Stimulated activated CD4-positive, alpha-beta T cell treated with anti-CD3 and anti-CD28 coated beads, Interleukin-4, amount 100 ng/mL, for 4 hours (primary cell): ENCODE results near the gene HAUS3.
"Not testable (repeated sequence)": the region's sequence is repeated elsewhere in the genome, so short reads cannot be mapped to it uniquely, and the experiment has no call there.

Source experiments
- DNase-seq, 2 experiments: peaks; one replicate each; pipeline ENCODE4 v3.0.0-alpha.2; 2020

Gene HAUS3

DNA sequence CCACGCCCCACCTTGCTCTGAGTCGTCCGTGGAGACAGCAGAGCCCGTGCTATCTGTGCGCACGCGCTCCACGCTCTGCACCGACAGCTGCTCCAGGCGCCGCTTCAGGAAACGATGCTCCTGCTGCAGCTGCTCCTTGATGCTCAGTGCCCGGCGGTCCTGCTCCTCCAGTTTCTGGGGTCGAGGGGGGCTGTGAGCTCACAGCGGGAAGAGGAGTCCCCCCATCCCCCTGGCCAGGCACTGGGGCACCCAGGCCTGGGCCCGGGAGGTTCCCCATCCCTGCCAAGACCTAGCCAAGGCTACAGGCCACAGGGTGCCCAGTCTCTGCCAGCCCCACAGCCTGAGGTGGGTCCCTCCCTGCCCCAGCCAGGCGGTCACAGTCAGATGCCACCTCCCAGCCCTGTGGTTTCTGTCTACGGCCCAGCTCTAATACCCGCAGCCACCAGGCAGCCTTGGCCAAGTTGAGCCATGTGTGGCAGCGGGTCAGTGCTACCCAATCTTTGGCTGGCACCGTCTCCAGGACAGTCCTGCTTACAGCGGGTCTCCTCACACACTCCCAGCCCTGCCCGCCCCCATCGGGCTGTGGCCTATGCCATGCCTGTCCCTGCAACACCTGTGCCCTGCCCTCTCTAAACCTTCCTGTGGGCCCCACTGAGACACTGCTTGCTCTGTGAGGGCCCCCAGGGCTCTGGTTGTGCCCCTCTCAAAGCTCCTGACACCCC is 9.3 kb upstream of the HAUS3 start:
- DNase-seq, result peak in 1 of 2 experiments; percentile 0

DNA sequence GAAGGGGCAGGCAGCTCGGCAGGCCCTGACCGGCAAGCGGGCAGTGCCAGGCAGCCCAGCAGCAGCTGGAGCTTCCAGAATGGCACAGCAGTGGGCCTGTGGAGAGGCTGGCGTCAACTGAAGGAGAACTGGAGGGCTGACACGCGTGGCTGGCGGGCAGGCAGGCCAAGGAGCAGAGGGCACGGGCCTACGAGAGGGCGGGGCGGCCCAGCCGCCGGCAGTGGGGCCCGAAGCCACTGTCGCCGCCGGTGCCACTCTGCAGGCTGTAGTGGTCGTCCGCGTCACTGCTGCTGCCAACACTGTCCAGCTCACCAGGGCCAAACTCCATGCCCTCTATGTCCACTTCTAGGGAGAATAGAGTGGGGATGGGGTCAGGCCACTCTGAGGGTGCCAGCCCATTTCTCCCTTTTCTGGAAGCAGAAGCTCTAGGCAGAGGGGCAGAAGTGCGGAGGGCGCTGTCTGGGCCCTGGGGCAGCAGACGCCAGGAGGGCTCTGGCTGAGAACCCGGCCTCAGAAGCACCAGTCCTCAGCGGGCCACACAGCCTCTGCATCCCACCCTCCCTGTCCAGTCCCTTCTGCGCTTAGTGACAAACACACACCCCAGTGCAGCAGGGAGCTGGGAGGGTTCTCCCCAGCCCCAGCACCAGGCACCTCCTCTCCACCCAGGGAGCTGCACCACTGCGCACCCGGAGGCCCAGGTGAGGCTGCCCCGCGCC is 8.6 kb upstream of the HAUS3 start:
- DNase-seq, result no peak

DNA sequence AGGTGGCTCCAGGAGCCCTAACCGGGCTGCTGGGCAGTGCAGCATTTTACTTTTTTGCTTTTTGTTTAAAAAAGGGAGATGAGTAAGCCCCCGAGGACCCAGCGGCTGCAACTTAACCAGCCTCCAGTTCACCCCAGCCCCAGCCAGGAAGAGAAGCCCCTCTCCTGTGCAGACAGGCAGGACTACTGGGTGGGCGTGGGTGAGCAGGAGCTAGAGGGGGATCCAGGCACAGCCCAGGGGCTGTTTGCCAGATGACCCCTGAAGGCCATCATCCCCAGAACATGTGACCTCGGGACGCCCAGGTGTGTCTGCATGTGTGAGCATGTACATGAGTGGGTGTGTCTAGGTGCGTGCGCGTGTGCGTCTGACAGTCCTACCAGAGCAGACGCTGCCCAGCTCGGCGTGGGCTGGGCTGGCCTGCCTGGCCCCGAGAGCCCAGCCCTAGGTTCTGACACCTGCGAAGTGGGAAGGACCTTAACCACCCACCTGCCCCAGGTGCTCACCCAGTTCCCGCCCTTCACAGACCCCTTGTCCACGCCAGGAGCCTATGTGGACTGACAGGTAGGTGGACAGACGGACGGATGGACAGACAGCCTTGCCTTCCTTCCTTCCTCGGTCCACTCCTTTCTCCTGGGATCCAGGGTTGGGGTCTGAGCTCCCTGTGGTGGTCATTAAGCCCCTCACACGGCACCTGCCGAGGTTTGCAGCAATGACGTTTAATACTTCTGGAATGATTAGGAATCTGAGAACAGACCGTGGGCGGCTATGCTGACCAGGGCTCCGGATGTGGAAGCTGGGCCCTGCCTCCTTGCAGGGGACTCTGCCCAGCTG is 7.8 kb upstream of the HAUS3 start:
- no peak for DNase-seq

DNA sequence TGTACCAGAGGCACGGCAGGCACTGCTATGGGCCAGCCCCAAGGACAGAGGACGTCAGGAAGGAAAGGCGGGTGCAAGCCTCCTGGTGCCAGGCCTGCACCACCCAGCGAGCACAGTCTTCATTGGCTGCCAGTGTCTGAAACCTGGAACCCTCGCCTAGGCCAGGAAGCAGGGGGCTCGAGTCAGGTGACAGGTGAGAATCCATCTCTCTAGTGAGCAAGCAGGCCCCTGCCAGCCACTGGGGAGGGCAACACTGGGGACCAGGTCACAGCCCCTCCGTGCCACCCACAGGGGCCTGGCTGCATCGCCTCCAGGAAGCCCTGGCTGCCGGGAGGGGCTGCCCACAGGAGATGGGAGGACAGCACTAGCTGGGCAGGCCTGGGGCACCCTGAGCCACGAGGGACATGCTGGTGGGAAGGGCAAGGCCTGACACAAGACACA is 6.9 kb upstream of the HAUS3 start:
- DNase-seq, result no peak

DNA sequence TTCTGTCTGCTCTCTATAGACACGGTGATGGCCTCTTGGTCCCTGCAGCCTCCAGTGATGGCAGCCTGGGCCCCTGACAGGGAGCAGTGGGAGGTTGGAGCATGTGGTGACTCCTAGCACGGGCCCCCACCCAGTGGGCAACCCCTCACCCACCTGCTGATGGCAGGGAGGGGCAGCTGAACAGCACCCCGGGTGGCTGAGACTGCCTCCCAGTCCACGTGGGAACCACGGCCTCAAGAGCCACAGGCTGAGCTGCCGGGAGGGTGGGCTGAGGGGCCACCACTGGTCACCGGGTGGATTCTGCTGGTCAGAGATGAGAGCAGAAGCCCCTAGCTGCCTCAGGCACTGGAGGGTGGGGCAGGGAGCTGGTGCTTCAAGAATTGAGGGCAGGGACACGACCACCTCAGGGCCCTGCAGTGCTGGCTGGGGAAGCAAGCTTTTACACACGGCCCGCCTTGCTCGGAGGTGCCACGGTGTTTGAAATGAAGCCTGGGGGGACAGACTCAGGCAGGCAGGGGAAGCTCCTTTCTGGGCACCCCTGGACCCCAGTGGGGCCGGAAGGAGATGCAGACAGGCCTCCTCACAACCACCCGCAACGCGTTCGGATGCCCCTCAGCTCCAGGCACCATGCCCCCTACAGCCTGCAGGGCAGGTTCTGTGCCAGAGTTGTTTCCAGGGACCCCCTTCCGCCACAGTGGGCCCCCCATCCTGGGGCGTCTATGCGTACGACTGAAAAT is 6.3 kb upstream of the HAUS3 start:
- DNase-seq, result no peak

DNA sequence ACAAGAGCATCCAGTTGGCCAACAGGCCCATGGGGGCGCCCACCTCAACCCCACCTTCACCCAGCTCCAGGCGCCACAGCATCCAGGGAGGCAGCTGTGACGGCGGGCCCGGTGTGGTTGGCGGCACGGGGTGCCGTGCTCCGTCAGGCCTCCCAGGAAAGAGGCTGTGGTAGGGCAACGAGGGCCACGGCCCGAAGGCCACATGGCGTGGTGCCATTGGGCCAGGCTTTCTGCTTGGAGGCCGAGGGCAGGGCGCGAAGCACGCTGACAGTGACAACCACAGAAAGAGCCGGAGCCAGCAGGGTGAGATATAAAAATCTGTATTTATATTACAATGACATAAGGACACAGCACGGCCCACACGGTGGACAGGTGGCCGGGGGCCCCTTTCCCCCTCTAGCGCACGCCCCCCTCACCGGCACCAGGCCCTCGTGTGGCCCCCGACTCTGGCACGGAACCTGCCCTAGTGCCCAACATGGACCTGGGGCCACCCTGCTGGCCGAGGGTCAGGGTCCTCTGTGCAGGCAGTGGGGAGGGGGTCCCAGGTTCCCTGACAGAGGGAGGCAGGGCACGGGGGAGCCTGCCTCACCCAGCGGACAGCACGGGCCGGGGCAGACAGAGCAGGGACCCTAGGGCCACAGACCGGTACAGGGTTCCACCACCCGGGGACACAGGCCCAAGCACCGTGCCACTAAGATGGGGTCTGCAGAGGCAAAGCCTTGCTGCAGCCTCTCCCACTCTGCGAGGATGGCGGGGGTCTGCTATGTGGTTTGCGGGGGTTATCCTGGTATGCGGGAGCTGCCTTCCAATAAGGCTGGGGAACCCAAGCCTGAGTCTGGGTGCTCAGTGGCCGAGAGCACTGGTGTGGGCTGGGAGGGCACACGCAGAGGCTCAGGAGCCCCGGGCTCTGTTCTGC is 5.5 kb upstream of the HAUS3 start:
- no peak for DNase-seq

DNA sequence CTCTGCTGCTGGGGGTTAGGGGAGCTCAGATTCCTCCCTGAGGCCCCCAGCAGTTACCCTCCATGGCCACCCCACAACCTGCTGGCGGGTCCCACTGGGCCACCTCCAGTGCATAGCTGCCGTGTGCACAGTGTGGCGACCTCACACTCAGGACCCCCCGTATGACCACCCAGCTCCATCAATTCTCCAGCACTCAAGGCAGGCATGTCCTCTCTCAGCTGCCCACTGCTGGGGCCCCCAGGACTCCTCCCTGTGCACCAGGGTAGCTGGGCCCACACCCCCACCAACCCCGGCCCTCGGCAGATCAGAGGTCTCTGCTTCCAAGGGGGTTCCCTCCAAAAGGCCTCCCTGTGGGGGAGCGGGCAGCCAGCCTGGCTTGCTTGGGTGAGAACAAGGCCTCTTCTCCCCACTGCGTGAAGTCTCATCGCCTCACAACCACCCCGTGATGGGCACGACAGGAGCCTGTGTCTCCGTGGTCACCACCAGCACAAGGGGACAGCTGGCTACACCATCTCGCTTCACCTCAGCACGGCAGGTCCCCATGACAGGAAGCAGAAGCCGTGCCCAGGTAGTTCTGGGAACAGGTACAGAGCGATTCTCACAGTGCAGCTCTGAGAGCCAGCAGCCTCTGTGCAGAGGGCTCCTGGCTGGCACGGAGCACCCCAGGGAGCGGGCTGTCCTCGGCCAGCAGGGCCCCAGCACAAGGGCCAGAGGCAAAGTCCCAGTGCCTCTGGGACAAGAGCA is 4.6 kb upstream of the HAUS3 start:
- no peak for DNase-seq

DNA sequence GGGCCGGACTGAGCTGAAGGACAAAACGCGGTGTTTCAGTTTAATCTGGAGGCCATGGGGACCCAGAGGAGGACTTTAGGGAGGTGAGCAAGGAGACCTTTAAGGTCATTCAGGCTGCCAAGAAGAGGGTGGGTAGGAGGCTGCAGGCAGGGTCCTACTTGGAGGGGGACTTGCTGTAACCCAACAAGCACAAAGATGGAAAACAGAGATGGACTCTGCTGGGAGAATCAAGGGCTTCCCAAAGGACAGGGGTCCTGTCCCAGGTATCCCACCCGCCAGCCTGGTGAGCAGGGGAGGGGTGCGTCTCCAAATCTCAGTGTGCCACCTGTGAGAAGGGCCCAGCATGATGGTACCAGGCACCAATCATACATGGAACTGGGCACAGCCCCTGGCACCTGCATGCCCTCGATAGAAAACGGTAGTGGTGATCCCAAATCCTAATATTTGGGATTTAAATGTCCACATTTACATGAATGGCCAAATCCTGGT is 3.9 kb upstream of the HAUS3 start:
- no peak for DNase-seq

DNA sequence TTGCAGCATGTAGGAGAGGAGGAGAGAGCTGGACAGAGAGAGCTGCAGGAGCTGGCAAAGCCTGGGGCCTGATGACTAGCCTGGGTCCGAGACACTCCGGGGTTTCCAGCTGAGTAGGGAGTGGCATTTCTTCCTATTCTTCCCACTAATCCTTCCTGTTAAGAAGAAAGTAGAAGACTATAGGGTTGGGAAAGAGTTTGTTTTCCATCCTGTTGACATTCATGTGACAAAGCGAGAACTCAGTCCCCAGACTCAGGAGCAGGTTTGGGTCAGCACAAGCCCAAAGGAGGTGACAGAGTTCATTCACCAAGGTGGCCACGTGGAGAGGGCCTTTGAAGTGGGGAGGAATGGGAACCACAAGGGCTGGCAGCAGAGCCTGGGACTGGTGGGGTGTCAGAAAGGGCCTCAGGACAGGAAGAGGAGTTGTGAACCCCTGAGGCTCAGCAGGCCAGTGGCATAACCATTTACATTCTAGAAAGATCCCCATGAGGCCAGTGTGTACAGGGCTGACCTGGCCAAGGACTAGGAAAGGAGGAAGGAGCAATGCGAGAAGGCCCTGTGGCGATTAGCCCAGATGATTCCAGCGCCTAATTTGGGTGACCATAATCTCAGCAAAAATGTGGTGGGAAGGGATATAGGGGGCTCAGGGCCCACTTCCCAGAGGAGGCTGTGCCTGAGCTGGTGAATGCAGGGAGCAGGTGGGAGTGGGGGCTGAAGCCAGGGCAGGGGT is 3.3 kb upstream of the HAUS3 start:
- peak in 1 of 2 experiments; percentile 1 for DNase-seq

DNA sequence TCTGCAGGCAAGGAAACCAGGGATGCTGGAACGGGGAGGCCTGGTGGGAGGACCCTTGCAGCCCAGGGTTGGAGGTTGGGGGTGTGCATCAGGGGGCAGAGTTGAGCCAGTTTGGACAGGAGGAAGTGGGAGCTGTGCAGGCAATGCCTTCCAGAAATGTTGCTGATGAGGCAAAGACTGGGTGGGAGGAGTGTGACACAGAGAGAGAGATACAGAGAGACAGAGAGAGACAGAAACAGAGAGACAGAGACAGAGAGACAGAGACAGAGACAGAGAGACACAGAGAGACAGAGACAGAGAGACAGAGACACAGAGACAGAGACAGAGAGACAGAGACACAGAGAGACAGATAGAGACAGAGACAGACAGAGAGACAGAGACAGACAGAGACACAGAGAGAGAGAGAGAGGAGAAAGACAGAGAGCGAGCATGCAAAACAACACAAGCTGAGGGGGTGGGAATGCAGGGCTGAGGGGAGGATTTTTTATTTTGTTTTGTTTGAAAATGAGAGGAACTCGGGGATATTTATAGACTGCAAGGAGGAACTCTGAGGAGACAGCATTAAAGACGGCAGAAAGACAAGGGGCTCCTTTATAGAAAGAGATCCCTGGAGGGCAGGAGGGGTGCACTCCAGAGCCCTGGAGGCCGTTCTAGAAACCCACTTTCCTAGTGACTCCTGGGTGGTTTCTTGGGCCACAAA is 1.9 kb upstream of the HAUS3 start:
- no peak for DNase-seq

DNA sequence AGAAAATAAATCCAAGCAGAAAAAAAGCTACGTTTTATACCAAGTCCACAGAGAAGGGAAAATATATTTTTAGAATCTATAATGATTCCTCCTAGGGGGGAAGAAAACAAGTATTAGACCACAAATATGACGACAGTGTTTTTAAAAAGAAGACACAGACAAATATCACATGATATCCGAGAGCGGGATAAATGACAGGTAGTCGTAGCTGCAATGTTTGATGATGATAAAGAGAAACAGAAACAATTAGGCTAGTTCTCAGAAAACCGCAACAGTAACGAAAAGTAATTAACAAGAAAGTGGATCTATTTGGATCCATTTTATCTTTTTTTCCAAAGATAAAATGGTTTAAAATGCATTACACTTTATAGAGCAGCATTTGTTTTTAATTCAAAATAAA is 918 bp downstream of the HAUS3 start:
- DNase-seq, result no peak

DNA sequence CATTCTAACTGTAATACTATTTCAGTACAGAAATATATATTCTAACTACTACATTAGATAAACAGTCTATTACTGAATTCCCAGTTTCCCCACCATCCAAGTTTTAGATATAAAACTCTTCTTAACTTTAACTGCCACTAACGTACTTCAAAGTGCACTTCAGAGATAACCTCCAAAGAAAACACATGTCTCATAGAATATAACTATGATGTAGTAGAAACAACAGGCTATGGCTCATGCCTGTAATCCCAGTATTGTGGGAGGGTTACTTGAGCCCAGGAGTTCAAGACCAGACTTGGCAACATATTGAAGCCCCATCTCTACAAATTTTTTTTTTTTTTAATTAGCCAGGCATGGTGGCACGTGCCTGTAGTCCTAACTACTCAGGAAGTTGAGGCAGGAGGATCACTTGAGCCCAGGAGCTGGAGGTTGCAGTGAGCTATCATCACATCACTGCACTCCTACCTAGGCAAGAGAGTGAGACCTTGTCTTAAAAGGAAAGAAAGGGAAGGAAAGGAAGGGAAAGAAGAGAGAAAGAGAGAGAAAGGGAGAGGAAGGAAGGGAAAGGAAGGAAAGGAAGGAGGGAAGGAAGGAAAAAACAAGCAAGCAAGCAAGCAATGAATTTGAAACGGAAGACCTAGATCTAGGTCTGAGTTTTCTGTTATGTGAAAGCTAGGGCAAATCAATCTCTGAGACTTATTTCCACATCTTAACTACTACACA is 4.8 kb downstream of the HAUS3 start:
- DNase-seq, result no peak

DNA sequence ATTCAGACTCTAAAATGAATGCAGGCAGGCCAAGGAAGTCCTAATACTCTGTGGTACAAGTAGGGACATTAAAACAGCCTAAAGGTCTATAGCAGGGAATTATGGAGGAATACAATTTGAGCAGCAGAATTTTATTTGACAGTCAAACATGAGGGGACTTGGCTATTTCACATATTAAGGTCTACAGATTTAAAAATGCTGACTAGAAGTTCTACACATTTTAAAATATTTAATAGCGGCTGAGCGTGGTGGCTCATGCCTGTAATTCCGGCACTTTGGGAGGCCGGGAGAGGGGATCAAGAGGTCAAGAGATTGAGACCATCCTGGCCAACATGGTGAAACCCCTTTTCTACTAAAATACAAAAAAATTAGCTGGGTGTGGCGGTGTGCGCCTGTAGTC is 10.8 kb downstream of the HAUS3 start:
- no peak for DNase-seq

DNA sequence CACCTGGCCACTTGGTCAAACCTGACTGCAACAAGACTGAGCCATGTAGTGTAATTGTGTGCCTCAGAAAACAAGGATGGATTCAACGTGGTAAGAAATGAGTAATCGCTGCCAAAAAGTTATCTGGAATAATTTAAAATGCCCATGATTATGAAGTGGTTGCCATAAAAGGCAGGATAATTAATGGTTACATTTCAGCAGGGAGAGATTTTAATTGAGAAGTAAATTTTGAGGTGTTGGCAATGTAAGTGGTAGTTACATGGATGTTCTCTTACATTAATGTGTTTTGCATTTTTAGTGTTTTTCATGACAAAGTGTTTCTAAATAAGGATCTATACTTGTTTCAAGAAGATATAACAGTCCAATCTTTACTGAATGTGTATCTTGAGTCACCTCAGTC is 15.7 kb downstream of the HAUS3 start:
- no peak for DNase-seq

DNA sequence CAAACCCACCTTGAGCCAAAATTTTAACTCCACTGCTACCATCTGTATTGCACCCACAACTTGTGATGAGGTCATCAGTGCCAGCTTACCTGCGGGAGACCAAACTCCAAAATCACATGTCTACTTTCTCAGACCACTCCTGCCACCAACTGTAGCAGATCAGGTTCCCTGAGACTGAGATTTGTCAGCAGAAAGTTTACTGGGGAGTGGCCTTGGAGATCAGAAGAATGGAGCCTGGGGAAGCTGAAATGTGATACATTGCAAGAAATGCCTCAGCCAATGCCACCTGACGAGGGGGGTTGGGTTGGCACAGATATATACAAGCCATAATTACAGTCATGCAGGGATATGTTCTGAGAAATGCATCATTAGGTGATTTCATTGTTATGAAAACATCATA is 19.1 kb downstream of the HAUS3 start:
- DNase-seq, result no peak

DNA sequence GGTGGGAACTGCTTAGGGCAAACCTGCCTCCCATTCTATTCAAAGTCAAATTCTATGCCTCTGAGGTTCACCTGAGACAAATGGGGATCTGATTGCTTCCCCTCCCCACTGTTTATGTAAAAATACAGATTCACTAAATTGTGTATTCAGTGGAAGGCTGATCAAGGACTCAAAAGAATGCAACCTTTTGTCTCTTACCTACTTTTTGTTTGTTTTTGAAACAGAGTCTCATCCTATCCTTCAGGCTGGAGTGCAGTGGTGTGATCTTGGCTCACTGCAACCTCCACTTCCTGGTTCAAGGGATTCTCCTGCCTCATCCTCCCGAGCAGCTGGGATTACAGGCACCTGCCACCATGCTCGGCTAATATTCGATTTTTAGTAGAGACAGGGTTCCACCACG is 20.5 kb downstream of the HAUS3 start:
- not testable (repeated sequence) for DNase-seq

DNA sequence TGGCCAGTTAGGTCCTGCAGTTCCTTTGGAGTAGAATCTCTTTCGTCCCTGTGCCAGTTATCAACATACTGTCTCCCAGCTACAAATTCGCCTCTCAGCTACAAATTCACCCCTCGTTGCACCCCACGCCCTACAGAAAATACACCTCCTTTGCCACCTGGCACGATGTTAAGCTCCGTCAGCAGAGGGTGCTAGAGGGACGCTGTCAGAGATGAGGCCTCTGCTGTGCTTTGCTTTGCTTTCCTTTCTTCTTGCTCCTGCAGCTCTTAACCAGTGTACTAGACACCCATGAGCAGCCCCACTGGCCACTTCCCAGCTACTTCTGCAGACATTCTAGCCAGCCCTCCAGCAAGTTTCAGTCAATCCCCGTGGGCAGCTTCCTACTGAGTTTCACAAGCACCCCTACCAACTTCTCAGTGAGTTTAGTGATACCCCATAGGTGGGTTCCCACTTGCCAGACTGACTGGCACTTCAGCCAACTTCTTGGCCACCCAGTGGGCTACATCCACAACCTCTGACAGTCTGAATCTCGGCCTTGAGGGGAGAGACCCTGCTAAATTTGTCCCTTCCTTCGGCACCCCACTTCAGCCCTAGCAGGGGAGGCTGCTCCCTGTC is 21.8 kb downstream of the HAUS3 start:
- peak; percentile 69 to 73 for DNase-seq

DNA sequence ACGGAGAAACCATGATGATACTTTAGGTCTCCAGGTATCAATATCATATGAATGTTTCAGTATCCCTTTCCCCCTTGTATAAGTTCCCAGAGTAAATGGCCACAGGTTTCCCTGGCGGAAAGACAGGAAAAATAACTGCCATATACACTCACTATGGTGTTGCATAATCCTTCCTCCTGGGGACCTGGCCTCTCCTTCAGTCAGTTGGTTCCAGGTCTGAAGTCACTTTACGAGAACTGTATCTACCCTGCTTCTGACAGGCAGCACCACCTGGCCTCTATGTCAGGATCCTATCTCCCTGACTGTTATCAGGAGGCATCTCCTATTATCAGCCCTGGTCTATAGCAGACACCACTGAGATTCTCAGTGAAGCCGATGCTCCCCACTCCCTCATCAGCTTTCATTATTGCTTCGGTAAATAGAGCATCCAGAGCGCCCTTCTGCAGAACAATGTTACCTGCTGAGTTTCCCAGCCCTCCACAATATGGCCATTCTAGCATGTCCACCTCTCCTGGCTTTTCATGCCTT is 22.6 kb downstream of the HAUS3 start:
- DNase-seq, result no peak
